SU-DHL-6 (cell line): ENCODE data around the gene ANGPTL1.

Experiments
- EZH2phosphoT487 ChIP-seq: fragments of 200-600 bp; sonication (generic), shearing (Covaris generic); conservative IDR thresholded peaks from 2 replicates; pipeline ENCODE4 v1.6.1; 2018; ENCODE audit warnings: mild to moderate bottlenecking, antibody characterized with exemption, low read length, moderate library complexity, mixed read lengths
- TF ChIP-seq, protein P1 (sequence below): fragments of 200-600 bp; sonication (generic); IDR thresholded peaks from one replicate; pipeline ENCODE4 v1.5.1; 2017; ENCODE audit warnings: antibody characterized with exemption, mild to moderate bottlenecking, low read length, moderate library complexity; ENCODE audit not compliant: insufficient read depth, poor library complexity, severe bottlenecking

GRCh38 chr1:178881950-178882349 is 11.1 kb upstream of the ANGPTL1 start:
- no peak for TF ChIP-seq EZH2phosphoT487
- TF ChIP-seq, protein P1, sequence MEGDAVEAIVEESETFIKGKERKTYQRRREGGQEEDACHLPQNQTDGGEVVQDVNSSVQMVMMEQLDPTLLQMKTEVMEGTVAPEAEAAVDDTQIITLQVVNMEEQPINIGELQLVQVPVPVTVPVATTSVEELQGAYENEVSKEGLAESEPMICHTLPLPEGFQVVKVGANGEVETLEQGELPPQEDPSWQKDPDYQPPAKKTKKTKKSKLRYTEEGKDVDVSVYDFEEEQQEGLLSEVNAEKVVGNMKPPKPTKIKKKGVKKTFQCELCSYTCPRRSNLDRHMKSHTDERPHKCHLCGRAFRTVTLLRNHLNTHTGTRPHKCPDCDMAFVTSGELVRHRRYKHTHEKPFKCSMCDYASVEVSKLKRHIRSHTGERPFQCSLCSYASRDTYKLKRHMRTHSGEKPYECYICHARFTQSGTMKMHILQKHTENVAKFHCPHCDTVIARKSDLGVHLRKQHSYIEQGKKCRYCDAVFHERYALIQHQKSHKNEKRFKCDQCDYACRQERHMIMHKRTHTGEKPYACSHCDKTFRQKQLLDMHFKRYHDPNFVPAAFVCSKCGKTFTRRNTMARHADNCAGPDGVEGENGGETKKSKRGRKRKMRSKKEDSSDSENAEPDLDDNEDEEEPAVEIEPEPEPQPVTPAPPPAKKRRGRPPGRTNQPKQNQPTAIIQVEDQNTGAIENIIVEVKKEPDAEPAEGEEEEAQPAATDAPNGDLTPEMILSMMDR, result no peak
